ENCODE measurements around the gene COL5A1.

DNA sequence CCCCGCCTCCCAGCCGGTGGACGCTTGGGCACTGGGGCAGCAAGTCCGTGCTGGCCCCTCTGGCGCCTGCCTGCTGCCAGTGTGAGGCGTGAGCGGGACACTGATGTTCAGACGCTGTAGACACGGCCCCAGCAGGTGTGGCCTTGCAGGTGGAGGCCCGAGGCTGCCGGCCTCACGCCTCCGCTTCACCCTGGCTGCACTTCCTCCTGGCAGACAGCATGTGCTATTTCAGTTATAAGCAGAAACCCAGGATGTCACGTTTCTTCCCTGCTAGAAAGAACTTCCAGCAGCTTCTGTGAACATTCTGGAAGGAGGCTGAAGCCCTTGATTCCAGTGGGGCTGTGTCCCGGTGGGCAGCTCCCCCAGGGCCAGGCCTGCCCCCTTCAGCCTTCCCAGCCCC lies 124.2 kb downstream of the COL5A1 start:
- TF ChIP-seq, protein P1, sequence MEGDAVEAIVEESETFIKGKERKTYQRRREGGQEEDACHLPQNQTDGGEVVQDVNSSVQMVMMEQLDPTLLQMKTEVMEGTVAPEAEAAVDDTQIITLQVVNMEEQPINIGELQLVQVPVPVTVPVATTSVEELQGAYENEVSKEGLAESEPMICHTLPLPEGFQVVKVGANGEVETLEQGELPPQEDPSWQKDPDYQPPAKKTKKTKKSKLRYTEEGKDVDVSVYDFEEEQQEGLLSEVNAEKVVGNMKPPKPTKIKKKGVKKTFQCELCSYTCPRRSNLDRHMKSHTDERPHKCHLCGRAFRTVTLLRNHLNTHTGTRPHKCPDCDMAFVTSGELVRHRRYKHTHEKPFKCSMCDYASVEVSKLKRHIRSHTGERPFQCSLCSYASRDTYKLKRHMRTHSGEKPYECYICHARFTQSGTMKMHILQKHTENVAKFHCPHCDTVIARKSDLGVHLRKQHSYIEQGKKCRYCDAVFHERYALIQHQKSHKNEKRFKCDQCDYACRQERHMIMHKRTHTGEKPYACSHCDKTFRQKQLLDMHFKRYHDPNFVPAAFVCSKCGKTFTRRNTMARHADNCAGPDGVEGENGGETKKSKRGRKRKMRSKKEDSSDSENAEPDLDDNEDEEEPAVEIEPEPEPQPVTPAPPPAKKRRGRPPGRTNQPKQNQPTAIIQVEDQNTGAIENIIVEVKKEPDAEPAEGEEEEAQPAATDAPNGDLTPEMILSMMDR (conservative IDR thresholded peaks at IDR 0.05) = no peak
- no peak for TF ChIP-seq ZFX (IDR thresholded peaks at IDR 0.05)

Measured in C4-2B (cell line).